ENCODE measurements around the gene PATJ. TPM values are rescaled to one million over a fixed set of nuclear protein-coding genes. Genes with fewer than 3 reads are reported as not detected.

The PATJ gene
- polyA plus RNA-seq, 1 of the 3 experiments (the other 2 are of a cell fraction), result 3.0 TPM

DNA sequence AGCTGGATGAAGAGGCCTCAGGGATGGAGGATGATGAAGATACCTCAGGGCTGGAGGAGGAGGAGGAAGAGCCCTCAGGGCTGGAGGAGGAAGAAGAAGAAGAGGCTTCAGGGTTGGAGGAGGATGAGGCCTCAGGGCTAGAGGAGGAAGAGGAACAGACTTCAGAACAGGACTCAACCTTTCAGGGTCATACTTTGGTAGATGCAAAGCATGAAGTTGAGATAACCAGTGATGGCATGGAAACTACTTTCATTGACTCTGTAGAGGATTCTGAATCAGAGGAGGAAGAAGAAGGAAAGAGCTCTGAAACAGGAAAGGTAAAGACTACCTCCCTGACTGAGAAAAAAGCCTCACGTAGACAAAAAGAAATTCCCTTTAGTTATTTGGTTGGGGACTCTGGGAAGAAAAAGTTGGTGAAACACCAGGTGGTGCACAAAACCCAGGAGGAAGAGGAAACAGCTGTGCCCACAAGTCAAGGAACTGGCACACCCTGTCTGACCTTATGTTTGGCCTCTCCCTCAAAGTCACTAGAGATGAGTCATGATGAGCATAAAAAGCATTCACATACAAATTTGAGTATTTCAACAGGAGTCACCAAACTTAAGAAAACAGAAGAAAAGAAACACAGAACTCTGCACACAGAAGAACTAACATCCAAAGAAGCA is 467.8 kb downstream of the PATJ start:
- Histone ChIP-seq H3K79me2 (ENCODE audit: insufficient read depth) (no peaks in the 10 kb centered on the region), H3K9me2 (no peaks in the 10 kb centered on the region), H3K36me3 (replicated peaks in 1 of 2; ENCODE audit: control insufficient read depth in 1 of 2, insufficient read depth in 2 of 2, low read length in 1 of 2) (no peaks in the 10 kb centered on the region), H3K27me3 (ENCODE audit: insufficient read depth) (no peaks in the 10 kb centered on the region), H3K9me3 (no peaks in the 10 kb centered on the region), H3K4me1 (ENCODE audit: control insufficient read depth in 1 of 2, insufficient read depth in 2 of 2, low read depth in 1 of 2, low read length in 1 of 2) (no peaks in the 10 kb centered on the region), H3K4me2 (no peak overlapping the region), H3K9ac (no peak overlapping the region), H3K4me3 (ENCODE audit: low read depth in 2 of 2, low read length in 1 of 2) (no peak overlapping the region), H3F3A (replicated peaks; ENCODE audit: insufficient read depth) (no peaks in the 10 kb centered on the region), H2AFZ (ENCODE audit: low read depth) (no peak overlapping the region), H3K27ac (ENCODE audit: low read depth in 2 of 2, low read length in 1 of 2) (no peak overlapping the region), H4K20me1 (ENCODE audit: insufficient read depth) (no peaks in the 10 kb centered on the region)
- 31% methylated on average over 1 of the region's 1 CpG for WGBS (ENCODE audit: low lambda C conversion rate)
- CTCF ChIA-PET, result interaction anchor here (1.1 kb wide), 1 partner anchor 11 kb away, joined by 3 read pairs; no protein-coding TSS in a partner anchor
- POLR2A ChIA-PET, result no interaction called here
- TF ChIP-seq NRF1 (IDR thresholded peaks at IDR 0.05; ENCODE audit: low read depth, low read length) (no peak), RFX5 (IDR thresholded peaks at IDR 0.05; ENCODE audit: low read length) (no peak), RAD21 (IDR thresholded peaks at IDR 0.05; ENCODE audit: low read length) (no peak), TAF1 (IDR thresholded peaks at IDR 0.05; ENCODE audit: borderline replicate concordance, low read depth, low read length) (no peak), GABPA (IDR thresholded peaks at IDR 0.05; ENCODE audit: low read depth) (no peak), MXI1 (IDR thresholded peaks at IDR 0.05; ENCODE audit: low read depth, low read length) (no peak), NFIC (IDR thresholded peaks at IDR 0.05; ENCODE audit: borderline replicate concordance) (no peak), TEAD4 (IDR thresholded peaks at IDR 0.05; ENCODE audit: borderline replicate concordance, insufficient read depth) (no peak), JUND (IDR thresholded peaks at IDR 0.05) (no peak), ELF1 (IDR thresholded peaks at IDR 0.05) (no peak), EP300 (IDR thresholded peaks at IDR 0.05; ENCODE audit: borderline replicate concordance in 1 of 2, low read depth in 1 of 2, low read length in 1 of 2) (no peak), SIN3A (IDR thresholded peaks at IDR 0.05; ENCODE audit: borderline replicate concordance, low read depth, low read length) (no peak)
- TF ChIP-seq, protein P1, sequence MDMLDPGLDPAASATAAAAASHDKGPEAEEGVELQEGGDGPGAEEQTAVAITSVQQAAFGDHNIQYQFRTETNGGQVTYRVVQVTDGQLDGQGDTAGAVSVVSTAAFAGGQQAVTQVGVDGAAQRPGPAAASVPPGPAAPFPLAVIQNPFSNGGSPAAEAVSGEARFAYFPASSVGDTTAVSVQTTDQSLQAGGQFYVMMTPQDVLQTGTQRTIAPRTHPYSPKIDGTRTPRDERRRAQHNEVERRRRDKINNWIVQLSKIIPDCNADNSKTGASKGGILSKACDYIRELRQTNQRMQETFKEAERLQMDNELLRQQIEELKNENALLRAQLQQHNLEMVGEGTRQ (IDR thresholded peaks at IDR 0.05; ENCODE audit: borderline replicate concordance, low read depth, low read length), result no peak
- TF ChIP-seq, protein P2, sequence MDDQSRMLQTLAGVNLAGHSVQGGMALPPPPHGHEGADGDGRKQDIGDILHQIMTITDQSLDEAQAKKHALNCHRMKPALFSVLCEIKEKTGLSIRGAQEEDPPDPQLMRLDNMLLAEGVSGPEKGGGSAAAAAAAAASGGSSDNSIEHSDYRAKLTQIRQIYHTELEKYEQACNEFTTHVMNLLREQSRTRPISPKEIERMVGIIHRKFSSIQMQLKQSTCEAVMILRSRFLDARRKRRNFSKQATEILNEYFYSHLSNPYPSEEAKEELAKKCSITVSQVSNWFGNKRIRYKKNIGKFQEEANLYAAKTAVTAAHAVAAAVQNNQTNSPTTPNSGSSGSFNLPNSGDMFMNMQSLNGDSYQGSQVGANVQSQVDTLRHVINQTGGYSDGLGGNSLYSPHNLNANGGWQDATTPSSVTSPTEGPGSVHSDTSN (IDR thresholded peaks at IDR 0.05), result no peak
- DNase-seq, result no peak

- Histone ChIP-seq H3K4me1 (ENCODE audit: control insufficient read depth in 1 of 2, insufficient read depth in 2 of 2, low read depth in 1 of 2, low read length in 1 of 2) (no peaks in the 10 kb centered on the region), H3K4me3 (ENCODE audit: low read depth in 2 of 2, low read length in 1 of 2) (no peak overlapping the region), H3F3A (replicated peaks; ENCODE audit: insufficient read depth) (no peaks in the 10 kb centered on the region), H4K20me1 (ENCODE audit: insufficient read depth) (no peaks in the 10 kb centered on the region), H3K27ac (ENCODE audit: low read depth in 2 of 2, low read length in 1 of 2) (no peak overlapping the region), H3K9me2 (no peaks in the 10 kb centered on the region), H2AFZ (ENCODE audit: low read depth) (no peak overlapping the region), H3K9me3 (no peaks in the 10 kb centered on the region), H3K36me3 (replicated peaks in 1 of 2; ENCODE audit: control insufficient read depth in 1 of 2, insufficient read depth in 2 of 2, low read length in 1 of 2) (no peaks in the 10 kb centered on the region), H3K79me2 (ENCODE audit: insufficient read depth) (no peaks in the 10 kb centered on the region), H3K4me2 (no peak overlapping the region), H3K9ac (no peak overlapping the region), H3K27me3 (ENCODE audit: insufficient read depth) (no peaks in the 10 kb centered on the region)
- POLR2A ChIA-PET, result no interaction called here
- DNase-seq, result no peak
- TF ChIP-seq, protein P3, sequence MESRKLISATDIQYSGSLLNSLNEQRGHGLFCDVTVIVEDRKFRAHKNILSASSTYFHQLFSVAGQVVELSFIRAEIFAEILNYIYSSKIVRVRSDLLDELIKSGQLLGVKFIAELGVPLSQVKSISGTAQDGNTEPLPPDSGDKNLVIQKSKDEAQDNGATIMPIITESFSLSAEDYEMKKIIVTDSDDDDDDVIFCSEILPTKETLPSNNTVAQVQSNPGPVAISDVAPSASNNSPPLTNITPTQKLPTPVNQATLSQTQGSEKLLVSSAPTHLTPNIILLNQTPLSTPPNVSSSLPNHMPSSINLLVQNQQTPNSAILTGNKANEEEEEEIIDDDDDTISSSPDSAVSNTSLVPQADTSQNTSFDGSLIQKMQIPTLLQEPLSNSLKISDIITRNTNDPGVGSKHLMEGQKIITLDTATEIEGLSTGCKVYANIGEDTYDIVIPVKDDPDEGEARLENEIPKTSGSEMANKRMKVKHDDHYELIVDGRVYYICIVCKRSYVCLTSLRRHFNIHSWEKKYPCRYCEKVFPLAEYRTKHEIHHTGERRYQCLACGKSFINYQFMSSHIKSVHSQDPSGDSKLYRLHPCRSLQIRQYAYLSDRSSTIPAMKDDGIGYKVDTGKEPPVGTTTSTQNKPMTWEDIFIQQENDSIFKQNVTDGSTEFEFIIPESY (IDR thresholded peaks at IDR 0.05; ENCODE audit: borderline replicate concordance, low read depth), result no peak
- no peak for TF ChIP-seq ELF1 (IDR thresholded peaks at IDR 0.05)
- TF ChIP-seq, protein P2 (IDR thresholded peaks at IDR 0.05), result no peak
- TF ChIP-seq, protein P4, sequence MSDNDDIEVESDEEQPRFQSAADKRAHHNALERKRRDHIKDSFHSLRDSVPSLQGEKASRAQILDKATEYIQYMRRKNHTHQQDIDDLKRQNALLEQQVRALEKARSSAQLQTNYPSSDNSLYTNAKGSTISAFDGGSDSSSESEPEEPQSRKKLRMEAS (IDR thresholded peaks at IDR 0.05; ENCODE audit: low read depth), result no peak
- no peak for TF ChIP-seq RXRA (IDR thresholded peaks at IDR 0.05; ENCODE audit: borderline replicate concordance, low read depth)
- CTCF ChIA-PET, result no interaction called here
- 34% methylated on average over 1 of the region's 1 CpG for WGBS (ENCODE audit: low lambda C conversion rate)
Measured at GRCh38 chr1:62210960-62211359, 468.7 kb downstream of the PATJ start.

Measured in SK-N-SH (cell line).